Right atrium auricular region (tissue), 2 donors: ENCODE data around the gene CISTR. TPM values are rescaled to one million over a fixed set of nuclear protein-coding genes. Genes with fewer than 3 reads are reported as not detected.

ENCODE experiments used
- DNase-seq: peaks from one replicate; pipeline ENCODE4 v3.0.0-alpha.2; 2019; ENCODE audit warnings: low spot score
- H3K27ac ChIP-seq, 2 donors: fragments of 200-600 bp; sonication (generic); 1 replicate in 1 of 2; 2 replicates in 1 of 2; pipeline ENCODE4 v1.5.1; 2016 to 2019
- H3K27me3 ChIP-seq, 2 donors: fragments of 200-600 bp; sonication (generic); one replicate each; pipeline versions ENCODE4 v1.5.1 to v1.6.0; 2017 to 2019
- H3K36me3 ChIP-seq: fragments of 200-600 bp; sonication (generic); one replicate; pipeline ENCODE4 v1.5.1; 2016
- H3K4me1 ChIP-seq, 2 donors: fragments of 200-600 bp; sonication (generic); one replicate each; pipeline versions ENCODE4 v1.5.1 to v1.6.0; 2017 to 2019
- H3K4me3 ChIP-seq, 2 donors: fragments of 200-600 bp; sonication (generic); 1 replicate in 1 of 2; 2 replicates in 1 of 2; pipeline ENCODE4 v1.5.1; 2017 to 2019; ENCODE audit warnings: mild to moderate bottlenecking in 1 of 2, moderate library complexity in 1 of 2
- H3K9me3 ChIP-seq, 2 donors: fragments of 200-600 bp; sonication (generic); one replicate each; pipeline ENCODE4 v1.5.1; 2019
- CTCF ChIP-seq, 2 donors: fragments of 200-600 bp; sonication (generic); IDR thresholded peaks; one replicate each; pipeline ENCODE4 v1.5.1; 2019; ENCODE audit warnings: antibody characterized with exemption in 2 of 2
- total RNA-seq, 2 donors: library from RNA; depleted of rRNA; stranded (reverse); fragments of >200 nt; gene quantifications; one replicate each; pipeline ENCODE4 v1.1.0, GENCODE V29; 2016

Gene CISTR
- total RNA-seq, 2 donors from 2014 or later: 3.7 TPM; not detected in 1

DNA sequence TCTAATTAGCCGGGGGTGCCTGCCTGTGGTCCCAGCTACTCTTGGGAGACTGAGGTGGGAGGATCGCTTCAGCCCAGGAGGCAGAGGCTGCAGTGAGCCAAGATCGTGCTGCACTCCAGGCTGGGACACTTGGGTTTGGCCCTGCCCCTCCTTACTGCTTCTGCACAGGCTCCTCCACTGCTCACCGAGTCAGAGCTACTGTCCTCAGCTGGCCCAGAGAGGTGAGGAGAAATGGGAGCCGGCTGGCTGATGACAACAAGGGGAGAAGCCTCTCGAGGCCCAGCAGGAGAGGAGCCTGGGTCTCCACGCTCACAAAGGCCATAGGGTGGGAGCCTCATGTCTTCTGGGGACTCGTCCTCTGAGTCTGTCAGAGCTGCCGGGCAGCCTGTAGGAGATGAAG is 38.3 kb downstream of the CISTR start:
- H3K9me3 ChIP-seq: no peaks in the 10 kb centered on the region

GRCh38 chr12:53712059-53712643 is 39.6 kb downstream of the CISTR start:
- H3K4me1 ChIP-seq: no peaks in the 10 kb centered on the region
- TF ChIP-seq CTCF (IDR thresholded peaks at IDR 0.05): no peak
- DNase-seq: no peak
- H3K27ac ChIP-seq: no peak overlapping the region
- H3K27me3 ChIP-seq: no peaks in the 10 kb centered on the region
- H3K36me3 ChIP-seq: peaks cover 47% of the 10 kb centered on the region
- H3K4me3 ChIP-seq: no peak overlapping the region
- H3K9me3 ChIP-seq: no peaks in the 10 kb centered on the region

More for the DNA sequence above, 38.3 kb downstream of the CISTR start:
- Histone ChIP-seq H3K27ac (no peak overlapping the region), H3K4me3 (no peak overlapping the region), H3K27me3 (no peaks in the 10 kb centered on the region), H3K36me3 (peaks cover 50% of the 10 kb centered on the region), H3K4me1 (no peaks in the 10 kb centered on the region)
- TF ChIP-seq CTCF (IDR thresholded peaks at IDR 0.05): no peak
- no peak for DNase-seq

GRCh38 chr12:53710091-53710490 is 41.7 kb downstream of the CISTR start:
- Histone ChIP-seq H3K27me3 (no peaks in the 10 kb centered on the region), H3K4me1 (no peaks in the 10 kb centered on the region), H3K27ac (no peak overlapping the region), H3K36me3 (peaks cover 27% of the 10 kb centered on the region), H3K4me3 (no peak overlapping the region), H3K9me3 (no peaks in the 10 kb centered on the region)
- DNase-seq: no peak
- TF ChIP-seq CTCF (IDR thresholded peaks at IDR 0.05): no peak

DNA sequence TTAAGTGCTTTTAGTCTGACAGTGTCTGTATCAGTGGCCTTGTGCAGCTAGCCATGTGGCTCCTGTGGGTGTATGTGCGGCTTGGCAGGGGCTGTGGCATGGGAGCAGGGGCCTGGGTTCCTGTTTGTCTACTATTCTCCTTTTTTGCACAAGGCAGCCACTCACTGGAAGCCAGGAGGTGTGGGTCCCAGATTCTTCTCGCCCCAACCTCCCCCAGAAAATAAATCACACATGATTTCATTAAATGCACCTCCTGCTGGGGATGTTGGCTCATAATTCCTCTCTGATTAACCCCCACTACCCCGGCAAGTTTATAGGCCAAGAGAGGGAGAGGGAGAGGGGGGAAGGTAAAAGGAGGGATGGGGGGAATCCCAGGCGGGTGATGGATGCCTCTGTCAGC is 42.1 kb downstream of the CISTR start:
- Histone ChIP-seq H3K27ac (no peak overlapping the region), H3K27me3 (no peaks in the 10 kb centered on the region), H3K9me3 (no peaks in the 10 kb centered on the region), H3K4me1 (no peaks in the 10 kb centered on the region), H3K36me3 (peaks cover 22% of the 10 kb centered on the region), H3K4me3 (no peak overlapping the region)
- TF ChIP-seq CTCF (IDR thresholded peaks at IDR 0.05): no peak
- no peak for DNase-seq

DNA sequence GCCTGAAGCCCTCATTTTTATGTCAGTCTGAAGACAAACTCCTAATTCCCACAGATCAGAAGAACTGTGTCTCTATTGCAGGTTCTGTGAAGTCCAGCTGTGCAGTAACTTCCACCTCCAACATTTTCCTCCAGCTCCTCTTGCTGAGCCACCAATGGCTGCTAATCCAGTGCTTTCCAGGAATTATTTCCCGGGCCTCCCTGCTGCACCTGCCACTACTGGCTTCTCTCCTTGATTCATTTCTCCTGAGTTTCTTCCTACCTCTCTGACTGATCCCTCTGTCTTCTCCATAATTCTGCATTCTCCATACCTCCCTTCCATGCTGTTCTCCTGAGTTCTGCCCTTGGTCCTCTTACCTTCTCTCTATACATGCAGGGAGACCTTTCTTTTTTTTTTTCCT is 45.7 kb downstream of the CISTR start:
- Histone ChIP-seq H3K27me3 (no peaks in the 10 kb centered on the region), H3K4me3 (no peak overlapping the region), H3K9me3 (no peaks in the 10 kb centered on the region), H3K4me1 (no peaks in the 10 kb centered on the region), H3K36me3 (no peaks in the 10 kb centered on the region), H3K27ac (no peak overlapping the region)
- no peak for DNase-seq
- no peak for TF ChIP-seq CTCF (IDR thresholded peaks at IDR 0.05)

DNA sequence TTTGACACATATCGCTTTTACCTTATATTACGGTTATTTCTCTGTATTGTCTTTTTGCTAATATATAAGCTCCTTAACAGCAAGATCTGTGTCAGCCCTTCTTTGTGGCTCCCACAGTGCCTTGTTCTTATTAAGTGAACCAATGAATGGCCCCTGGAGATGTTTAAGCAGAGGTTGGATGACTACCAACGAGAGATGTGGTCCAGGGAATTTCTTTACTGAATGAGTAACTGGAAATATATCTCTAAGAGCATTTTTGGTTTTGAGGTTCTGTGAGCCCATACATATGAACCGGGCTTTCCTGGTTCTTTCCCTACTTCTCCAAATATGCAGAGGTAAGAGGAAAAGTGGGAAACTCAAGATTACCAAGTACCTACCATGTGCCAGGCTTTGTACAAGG is 48.0 kb downstream of the CISTR start:
- TF ChIP-seq CTCF (IDR thresholded peaks at IDR 0.05): no peak
- H3K36me3 ChIP-seq: no peaks in the 10 kb centered on the region
- DNase-seq: no peak
- H3K9me3 ChIP-seq: no peaks in the 10 kb centered on the region
- no peak overlapping the region for H3K4me3 ChIP-seq
- H3K4me1 ChIP-seq: no peaks in the 10 kb centered on the region
- H3K27me3 ChIP-seq: no peaks in the 10 kb centered on the region
- no peak overlapping the region for H3K27ac ChIP-seq
